ENCODE data around the gene ADGRL3.

The ADGRL3 gene

DNA sequence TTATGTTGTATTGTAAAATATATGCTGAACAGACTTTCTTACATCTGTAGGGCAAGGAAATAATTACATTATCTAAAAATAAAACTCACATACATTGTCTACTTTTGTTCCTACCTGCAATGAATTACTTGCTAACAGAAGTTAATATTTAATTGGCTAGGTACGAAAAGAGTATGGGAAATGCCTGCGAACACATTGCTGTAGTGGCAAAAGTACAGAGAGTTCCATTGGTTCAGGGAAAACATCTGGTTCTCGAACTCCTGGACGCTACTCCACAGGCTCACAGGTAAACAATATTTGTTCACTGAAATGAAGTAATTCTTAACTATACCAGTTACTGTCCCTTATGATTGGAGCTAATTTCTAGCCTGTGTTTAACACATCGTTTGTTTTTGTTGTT is 837.4 kb downstream of the ADGRL3 start:
- DNase-seq, result no peak

DNA sequence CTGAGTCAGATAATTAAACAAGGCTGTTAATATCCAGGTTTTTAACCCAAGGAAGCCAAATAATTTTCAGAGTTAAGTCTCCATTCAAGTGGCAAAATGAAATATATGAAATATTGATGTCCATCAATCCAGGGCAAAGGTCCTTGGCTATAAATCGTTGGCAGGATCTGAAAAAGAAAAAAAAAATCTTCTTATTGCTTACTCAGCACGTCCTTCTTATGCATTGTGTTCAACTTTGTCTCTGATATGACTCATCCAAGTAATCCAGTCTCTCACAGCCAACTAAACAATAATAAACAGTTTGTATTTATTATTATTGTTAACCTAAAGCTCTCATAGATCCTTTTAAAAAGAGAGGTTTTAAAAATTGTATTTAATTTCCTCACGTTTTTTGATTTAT is 851.2 kb downstream of the ADGRL3 start:
- no peak for DNase-seq

DNA sequence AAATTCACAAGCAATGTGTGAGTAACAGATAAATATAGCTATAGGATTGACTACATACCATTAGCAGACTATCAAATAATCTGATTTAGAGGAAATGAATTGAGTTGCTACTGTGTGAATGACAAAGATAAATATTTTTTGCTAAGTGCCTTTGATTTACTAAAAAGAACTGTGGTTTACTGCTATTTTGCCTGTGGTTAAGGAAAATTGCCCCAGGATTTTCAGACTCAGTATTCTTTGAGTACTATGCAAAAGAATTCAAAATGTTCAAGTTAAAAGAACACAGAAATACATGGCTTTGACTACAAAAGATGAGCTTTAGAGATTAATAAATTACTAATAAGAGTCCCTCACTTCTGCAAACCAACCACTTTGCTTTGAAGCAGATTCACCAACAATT is 853.8 kb downstream of the ADGRL3 start:
- no peak for DNase-seq

DNA sequence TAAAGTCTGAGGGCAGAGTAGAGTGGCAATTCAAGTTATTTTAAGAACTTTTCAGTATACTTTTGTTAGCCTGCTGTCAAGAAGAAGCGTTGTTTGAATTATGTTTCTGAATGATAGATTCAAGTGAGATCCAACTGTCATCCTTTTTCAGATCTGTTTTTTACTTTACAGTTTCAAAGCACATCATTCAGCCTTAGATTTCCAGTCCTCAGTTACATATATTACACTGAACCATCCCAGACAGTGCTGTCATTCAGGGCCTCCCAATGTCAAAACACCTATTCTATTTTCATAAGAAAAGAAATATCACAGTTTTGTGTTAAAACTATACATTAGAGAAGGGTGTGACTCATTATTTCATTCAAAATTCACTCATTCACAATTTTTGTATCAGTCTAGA is 856.9 kb downstream of the ADGRL3 start:
- DNase-seq, result no peak

DNA sequence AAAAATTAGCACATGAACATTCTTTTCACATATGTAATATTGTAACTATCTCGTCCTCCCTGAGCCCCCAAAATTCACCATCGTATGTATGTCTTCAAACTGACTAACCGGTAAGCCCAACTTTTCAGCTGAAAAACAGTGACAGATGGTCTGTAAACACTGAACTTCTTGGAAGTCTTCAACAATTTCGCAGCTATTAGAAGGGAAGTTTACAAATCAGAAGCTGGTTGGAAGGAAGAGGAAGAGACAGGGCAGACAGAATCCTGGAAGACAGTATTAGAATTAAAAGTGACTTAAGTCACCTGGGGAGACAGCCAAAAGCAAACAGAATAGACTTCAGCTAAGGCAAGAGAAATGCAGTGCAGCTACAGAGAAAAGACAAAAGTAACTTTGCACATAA is 858.4 kb downstream of the ADGRL3 start:
- DNase-seq, result no peak

DNA sequence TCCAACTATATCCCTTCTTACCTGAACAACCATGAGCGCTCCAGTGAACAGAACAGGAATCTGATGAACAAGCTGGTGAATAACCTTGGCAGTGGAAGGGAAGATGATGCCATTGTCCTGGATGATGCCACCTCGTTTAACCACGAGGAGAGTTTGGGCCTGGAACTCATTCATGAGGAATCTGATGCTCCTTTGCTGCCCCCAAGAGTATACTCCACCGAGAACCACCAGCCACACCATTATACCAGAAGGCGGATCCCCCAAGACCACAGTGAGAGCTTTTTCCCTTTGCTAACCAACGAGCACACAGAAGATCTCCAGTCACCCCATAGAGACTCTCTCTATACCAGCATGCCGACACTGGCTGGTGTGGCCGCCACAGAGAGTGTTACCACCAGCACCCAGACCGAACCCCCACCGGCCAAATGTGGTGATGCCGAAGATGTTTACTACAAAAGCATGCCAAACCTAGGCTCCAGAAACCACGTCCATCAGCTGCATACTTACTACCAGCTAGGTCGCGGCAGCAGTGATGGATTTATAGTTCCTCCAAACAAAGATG is 870.2 kb downstream of the ADGRL3 start:
- DNase-seq, result no peak

DNA sequence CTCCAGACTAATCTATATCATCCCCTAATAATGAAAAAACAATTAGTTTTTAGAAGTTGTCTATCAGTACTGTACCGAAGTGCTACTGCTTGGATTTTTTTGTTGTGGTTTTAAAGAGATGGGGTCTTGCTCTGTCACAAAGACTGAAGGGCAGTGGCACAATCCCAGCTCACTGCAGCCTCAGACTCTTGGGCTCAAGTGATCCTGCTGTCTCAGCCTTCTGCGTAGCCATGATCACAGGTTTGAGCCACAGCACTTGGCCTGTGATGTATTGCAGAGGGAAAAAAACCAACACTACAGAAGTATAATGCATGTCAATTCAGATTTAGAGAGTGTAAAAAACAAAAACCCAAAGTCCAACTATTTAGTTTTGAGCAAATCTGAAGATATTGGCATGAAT is 875.0 kb downstream of the ADGRL3 start:
- DNase-seq, result no peak

DNA sequence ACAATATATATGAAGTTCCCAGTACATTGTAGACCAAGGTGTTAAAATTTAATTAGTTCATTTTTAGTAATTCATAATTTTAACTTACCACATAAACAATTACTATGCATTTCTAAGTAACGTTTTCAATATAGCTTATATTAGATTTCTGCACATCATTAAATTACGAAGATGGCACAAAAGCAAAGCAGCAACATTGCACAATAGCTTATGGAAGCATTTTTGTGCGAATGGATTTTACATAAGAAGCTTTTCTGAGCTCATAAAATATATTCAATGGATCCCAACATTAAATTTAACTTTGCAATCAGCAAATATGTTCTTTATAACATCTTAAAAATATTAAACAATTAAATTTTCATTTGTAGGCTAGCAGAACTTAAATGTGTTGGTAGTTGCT is 875.4 kb downstream of the ADGRL3 start:
- no peak for DNase-seq

DNA sequence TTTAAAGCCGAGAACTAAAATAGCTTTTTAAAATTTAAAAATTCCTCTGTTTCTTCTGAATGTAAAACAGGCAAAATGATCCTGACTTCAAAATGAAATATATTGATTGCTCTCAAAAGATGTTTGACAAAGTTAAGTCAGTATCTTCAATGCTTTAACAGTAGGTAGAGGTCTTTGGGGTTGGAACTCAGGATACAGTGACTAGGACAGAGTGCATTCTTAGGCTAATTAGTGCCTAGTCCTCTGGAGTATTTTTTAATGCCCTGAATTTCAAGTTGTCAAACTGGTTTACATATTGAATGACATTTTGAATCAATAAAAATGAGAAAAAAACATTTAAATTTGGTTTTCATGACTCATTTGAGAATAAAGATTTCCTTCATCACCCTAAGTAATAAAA is 877.3 kb downstream of the ADGRL3 start:
- DNase-seq, result no peak

DNA sequence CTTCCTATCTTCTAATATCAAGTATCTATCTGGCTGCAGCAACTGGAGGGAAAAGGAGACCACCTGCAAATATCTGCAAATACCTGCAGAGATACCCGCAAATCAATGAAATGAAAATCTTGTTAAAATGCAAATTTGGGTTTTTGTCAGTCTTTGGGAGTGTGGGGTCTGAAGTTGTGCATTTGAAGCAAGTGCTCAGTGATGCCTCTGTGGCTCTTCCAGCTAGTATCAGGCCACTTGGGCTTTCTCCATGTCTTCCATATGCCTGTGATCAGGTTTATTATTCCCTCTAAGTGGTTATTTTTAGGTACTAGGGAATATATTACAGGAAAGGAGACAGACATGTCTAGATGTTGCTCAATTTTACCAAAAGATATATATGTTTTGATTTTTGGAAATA is 880.3 kb downstream of the ADGRL3 start:
- no peak for DNase-seq

DNA sequence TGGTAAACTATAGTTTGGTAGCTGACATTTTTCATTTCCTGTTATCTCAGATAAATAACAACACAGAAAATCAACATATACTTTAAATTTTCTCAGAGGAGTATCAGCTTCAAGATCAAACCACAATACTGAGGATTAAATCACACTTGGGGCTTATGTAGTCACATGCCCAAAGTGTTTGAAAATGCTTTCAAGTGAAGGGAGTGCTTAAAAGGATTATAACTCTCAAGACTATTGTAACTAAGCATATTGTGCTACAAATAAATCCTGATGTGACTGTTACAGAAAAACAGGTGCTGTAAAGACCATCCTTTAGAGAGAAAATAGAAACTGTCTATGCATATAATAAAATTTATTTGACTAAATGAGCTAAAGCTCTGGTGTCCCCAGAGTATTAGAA is 887.6 kb downstream of the ADGRL3 start:
- DNase-seq, result no peak

DNA sequence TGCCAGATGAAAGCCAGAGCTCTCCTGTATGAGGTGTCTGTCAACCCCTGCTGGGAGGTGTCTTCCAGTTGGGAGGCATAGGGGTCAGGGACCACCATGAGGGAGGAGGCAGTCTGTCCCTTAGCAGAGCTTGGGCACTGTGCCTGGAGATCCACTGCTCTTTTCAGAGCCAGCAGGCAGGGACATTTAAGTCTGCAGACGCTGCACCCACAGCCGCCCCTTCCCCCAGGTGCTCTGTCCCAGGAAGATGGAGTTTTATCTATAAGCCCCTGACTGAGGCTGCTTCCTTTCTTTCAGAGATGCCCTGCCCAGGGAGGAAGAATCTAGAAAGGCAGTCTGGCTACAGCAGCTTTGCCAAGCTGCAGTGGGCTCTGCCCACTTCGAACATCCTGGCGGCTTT is 893.6 kb downstream of the ADGRL3 start:
- DNase-seq, result no peak

DNA sequence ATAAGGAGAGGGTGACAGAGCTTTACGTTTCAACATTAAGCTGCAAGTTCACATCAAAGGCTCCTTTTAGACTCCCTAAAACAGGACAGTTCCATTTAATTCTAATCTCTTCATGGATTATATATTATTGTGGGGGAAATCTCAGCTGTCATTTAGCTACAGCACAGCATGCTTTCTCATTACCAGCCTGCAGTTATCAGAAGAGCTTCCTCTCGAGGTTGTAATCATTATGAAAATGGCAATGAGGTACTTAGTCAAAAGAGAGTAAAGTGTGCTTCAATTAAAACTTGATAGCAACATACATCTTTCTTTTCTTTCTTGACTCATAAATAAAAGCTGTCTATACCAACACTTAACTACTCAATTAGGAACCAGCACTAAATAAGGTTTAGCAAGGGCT is 896.8 kb downstream of the ADGRL3 start:
- DNase-seq, result no peak

DNA sequence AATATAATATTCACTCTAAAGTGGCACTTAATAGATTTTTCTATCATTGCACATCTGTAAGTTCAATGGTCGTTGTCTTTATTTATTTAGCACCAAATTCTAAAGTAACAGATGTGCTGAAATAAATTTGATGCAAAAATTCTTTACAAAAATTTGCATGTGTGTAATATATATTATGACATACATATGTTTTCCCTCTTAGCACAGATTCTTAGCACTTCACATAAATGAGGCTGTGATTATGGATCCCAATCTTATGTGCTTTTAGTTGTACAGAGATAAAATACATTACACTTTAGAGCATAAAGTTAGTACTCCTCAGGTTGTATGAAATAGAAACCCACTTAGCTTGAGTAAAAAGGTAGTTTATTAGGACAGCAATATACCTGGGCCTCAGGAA is 915.1 kb downstream of the ADGRL3 start:
- no peak for DNase-seq

DNA sequence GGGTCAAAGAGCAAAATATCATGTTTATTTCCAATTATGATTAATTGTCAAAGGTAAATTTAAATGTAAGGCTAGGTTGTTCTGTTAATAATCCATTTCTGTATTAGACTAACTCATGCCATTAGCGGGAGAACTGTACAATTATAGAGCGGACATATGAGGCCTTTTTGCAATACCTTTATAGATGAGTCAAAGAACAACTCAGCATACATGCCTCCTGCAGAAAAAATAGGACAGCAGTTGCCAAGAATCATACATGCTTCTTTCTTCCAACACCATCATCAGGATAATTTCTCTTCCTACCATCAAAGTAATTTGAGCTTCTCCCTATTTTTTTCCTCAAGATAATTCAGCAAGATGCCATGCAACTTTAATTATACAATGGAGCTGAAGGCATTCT is 917.8 kb downstream of the ADGRL3 start:
- DNase-seq, result no peak

DNA sequence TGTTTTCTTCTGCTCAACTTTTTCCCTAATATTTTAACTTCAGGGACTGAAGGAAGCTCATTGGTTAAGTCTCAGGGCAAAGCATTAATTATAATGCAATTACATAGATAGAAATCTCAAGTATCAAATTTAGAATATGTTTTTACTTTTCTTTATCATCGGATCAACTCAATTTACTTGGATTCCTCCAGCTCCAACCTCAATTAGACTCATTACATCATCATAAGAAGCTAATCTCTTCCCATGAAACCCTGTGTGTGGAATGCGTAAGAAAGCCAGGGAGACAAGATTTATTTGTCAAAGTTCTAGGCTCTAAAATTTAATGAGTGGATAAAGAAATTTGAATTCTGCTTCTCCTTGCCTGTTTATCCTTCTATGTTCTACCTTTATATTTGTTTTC is 918.4 kb downstream of the ADGRL3 start:
- no peak for DNase-seq

DNA sequence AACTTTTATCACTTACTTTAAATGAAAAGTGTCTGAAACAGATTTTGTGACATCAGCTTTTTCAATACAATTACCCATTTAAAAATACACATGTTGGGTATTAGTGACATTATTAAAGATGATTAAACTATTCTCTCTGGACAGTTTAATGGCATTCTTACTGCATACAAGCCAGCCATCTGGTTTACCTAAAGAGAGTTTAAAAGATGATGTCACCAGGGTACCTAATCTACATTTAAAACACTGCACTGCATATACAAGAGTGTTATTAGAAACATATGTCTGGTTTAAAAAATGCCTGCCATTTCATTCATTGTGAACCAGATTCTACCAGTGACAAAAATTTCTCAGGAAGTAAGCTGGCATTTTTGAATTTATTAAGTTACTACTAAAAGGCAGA is 919.1 kb downstream of the ADGRL3 start:
- DNase-seq, result no peak

DNA sequence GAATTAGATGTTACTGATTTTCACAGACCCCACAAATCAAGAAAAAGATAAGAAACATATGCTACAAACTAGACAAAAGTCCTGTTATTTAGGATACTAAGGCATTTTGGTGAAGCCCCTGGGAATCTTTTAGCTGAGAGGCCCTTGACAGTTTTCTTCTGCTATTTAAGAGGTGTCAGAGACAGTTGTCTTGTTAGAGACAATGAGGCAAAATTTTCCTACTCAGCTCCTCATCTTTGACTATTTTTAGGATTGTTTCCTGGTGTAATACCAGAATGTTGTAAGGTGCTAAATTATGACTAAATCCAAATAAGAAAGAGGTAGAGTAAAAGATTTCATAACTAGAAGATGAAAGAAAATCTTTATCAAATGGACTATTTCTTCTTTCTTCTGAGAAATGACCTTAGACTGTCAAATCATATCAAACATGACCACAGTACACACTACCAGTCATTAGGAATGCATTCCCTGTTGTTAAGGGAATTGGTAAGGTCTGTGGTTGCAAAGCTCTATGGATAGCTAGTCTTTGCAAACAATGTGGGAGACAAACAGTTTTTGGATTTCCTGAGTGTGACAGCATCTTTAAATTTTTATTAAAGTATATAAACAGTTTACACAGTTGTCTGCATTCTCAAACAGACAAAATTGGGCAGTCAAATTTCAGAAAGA is 926.1 kb downstream of the ADGRL3 start:
- DNase-seq, result no peak

Measured in activated naive CD4-positive, alpha-beta T cell treated with anti-CD3 and anti-CD28 coated beads, Interleukin-2, amount 50 U/mL, for 16 hours (primary cell).